GM12874 (cell line): ENCODE measurements around the gene EPB42.

Source experiments
- TF ChIP-seq, protein P1 (sequence below): IDR thresholded peaks from 2 replicates; pipeline ENCODE4 v1.5.1; 2011; ENCODE audit warnings: low read depth, mild to moderate bottlenecking, control low read depth, low read length, moderate library complexity; ENCODE audit not compliant: insufficient read depth

EPB42 gene

DNA sequence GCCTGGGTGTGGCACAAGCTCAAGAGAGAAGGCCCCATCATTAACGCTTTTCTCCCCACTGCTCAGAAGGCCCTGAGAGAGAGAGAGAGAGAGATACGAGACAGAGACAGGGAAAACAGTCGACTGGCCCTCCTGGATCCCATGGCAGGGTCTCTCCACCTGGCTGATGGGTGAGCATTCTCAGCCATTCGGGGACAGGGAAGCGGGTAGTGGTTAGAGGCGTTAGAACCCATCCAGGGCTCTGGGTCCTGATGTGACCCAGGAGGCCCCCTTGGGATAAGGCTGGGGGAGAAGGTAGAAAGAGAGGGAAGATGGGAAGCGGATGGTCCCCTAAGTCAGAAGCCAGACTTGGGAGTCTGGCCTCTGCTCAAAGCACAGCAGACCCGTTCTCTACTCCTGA, 38.0 kb upstream of the EPB42 start:
- TF ChIP-seq, protein P1, sequence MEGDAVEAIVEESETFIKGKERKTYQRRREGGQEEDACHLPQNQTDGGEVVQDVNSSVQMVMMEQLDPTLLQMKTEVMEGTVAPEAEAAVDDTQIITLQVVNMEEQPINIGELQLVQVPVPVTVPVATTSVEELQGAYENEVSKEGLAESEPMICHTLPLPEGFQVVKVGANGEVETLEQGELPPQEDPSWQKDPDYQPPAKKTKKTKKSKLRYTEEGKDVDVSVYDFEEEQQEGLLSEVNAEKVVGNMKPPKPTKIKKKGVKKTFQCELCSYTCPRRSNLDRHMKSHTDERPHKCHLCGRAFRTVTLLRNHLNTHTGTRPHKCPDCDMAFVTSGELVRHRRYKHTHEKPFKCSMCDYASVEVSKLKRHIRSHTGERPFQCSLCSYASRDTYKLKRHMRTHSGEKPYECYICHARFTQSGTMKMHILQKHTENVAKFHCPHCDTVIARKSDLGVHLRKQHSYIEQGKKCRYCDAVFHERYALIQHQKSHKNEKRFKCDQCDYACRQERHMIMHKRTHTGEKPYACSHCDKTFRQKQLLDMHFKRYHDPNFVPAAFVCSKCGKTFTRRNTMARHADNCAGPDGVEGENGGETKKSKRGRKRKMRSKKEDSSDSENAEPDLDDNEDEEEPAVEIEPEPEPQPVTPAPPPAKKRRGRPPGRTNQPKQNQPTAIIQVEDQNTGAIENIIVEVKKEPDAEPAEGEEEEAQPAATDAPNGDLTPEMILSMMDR: no peak

DNA sequence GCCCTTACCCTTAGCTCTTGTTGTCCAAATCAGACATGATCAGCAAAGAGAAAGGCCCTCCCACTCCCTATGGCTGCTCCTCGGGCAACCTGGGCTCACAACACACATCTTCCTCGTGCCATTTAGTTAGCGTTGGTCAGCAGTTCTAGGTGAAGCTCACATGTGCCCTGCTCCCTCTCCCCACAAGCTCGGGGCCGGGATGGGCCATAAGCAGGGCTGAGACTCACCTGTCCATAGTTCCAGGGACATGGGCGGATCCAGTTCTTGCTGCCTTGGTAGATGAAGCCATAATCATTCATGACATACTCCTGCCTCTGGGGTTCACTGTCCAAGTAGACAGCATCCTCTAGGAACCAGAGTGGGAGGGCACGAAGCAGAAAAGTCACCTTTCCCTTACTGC, 35.5 kb upstream of the EPB42 start:
- TF ChIP-seq, protein P1: no peak

DNA sequence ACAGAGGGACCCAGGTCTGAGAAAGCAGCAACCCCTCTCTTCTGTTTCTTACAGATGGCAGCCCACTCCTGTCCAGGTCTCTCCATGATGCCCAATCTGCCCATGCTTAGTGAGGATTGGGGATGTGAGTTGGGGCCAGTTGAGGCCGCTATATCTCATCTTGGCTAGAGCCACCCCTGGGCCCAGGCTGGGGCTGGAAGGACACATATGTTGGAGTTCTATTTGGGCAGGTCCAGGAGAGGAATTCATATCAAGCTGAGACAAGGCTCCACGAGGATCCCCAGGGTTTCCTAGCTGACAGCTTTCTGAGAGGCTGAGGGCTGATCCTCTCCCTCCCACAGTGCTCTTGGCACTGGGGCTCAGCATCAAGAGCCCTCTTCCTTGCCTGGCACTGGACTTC, 34.6 kb upstream of the EPB42 start:
- TF ChIP-seq, protein P1: no peak

DNA sequence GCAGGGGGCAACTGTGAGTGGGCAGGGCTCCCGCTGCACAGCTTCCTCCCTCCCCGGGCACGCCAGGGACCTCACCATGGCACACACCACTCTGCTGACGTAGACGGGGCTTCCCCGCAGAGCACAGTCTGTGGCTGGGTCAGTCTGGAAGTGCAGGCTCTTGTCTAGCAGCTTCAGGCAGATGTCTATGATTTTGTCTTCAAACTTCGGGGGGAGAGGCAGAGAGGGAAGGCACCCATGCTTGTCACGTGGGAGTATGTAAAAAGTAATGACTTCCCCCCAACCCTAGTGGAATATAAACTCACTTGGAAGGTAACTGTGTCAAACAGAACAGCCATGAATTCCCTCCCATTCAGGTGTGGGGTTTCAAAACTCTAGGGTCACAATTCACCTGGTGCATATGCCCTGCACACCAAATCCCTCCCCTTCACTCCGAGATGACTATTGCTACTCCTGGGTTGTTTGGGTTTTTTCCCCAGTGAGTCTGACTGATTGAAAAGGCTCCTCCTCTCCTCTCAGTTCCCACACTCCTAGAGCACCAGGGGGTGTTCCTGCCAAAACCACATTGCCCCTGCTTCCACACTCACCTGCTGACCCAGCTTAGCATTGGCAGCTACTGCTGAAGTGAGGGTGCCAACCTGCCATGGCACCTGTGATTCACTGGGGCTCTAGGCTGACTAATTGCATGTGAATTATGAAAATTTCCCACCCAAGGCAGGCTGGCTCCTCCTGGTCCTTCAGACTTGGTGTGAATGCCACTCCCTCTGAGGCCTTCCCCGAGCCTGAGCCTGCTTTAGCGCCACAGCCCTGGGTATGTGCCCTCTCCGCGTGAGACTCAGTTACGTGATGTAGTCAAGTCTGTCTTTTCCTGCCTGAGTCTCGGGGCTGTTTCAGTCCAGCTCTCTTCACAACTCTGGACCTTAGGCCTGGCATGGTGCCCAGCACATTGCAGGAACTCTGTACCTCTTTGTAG, 32.9 kb upstream of the EPB42 start:
- TF ChIP-seq, protein P1: no peak

DNA sequence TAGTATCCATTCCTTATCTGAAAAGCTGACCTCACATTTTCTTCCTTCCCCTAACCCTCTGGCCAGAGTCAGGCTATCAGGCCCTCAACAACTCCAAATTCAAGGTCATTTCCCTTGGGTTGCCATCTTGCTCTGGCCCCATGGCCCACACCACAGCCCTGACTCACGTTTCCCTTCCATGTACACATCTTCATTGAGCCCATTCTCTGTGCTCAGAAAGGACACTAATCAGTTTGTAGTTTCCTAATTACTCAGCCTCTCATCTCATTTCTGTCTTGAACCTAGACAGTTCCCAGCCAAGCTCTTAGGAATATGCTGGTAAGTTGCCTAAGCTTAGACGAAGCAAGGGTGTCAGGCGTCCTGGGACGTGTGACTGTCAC, 31.0 kb upstream of the EPB42 start:
- TF ChIP-seq, protein P1: no peak

DNA sequence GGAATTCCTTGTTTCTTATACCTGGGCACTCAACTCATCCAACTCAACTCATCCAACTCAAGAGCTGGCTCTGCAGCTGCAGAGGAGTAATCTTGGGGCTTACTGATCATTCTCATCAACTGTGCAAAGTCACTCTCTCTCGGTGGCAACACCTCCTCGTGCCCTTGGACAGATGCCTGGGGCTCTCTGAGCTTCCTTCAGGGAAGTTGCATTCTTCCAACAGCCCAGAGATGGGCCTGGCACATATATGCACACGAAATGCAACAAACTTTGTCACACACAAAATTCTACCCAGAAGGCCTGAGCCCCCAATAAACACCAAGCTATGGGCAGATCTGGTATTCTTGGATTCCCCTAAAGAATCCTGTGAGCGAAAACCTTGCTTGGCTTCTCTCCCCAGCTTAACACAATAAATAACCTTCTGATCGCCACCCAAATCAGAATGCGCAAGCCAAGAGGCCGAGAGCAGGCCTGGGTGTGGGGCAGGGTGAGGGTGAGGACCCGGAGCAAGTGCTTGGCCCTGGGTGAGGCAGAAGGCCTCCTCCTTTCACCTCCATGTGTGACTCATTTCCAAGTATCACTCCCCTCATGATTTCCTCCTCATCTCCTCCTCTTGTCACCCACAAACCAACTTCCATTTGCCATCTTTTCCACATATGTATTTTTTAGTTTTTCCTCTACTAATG, 30.5 kb upstream of the EPB42 start:
- TF ChIP-seq, protein P1: no peak

DNA sequence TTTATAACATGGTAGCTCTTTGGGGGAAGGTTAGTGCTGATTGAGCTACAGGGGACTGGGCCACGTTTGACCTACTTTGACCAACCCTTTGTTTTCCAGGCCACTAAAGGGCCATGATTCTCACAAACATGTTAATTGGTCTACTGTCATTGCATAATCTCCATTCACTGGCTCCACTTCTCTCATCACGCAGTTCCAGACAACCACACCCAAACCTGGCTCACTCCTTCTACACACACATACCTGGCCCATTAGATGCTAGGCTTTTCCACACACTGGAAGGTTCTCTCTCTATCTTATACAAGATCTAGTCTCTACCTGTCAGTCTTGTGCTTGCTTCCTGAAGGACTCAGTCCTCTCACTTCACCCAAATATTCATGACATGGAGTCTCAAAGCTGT, 30.0 kb upstream of the EPB42 start:
- TF ChIP-seq, protein P1: no peak
